ENCODE measurements around the gene FAM98C. TPM values are rescaled to one million over a fixed set of nuclear protein-coding genes. Genes with fewer than 3 reads are reported as not detected.

FAM98C gene
- total RNA-seq, 4 donors from 2014 or later: 8.7 to 27.1 (median 15.9) TPM

- 36 to 55% methylated on average over 4 of the region's 4 CpGs for WGBS, 2 donors (ENCODE audit: low coverage in 1 of 2)
- ATAC-seq: no peak
- Histone ChIP-seq H3K27ac (no peak overlapping the region), H3K9me3 (no peaks in the 10 kb centered on the region), H3K36me3 (no peaks in the 10 kb centered on the region), H3K4me3 (no peak overlapping the region), H3K27me3 (peaks cover 6% of the 10 kb centered on the region), H3K4me1 (no peaks in the 10 kb centered on the region)
- no peak for TF ChIP-seq POLR2AphosphoS5 (IDR thresholded peaks at IDR 0.05)
- no peak for TF ChIP-seq EP300 (IDR thresholded peaks at IDR 0.05)
- TF ChIP-seq POLR2A (IDR thresholded peaks at IDR 0.05): no peak
- no peak for TF ChIP-seq CTCF (IDR thresholded peaks at IDR 0.05)
Measured at GRCh38 chr19:38455031-38455430, 52.1 kb downstream of the FAM98C start.

GRCh38 chr19:38457202-38457601 is 54.3 kb downstream of the FAM98C start:
- Histone ChIP-seq H3K9me3 (no peaks in the 10 kb centered on the region), H3K4me1 (no peaks in the 10 kb centered on the region), H3K27ac (no peak overlapping the region), H3K27me3 (peaks cover 17% of the 10 kb centered on the region), H3K4me3 (no peak overlapping the region), H3K36me3 (no peaks in the 10 kb centered on the region)
- WGBS, 2 donors (ENCODE audit: low coverage in 1 of 2): 55 to 66% methylated on average over 5 of the region's 5 CpGs
- TF ChIP-seq POLR2AphosphoS5 (IDR thresholded peaks at IDR 0.05) (no peak), CTCF (IDR thresholded peaks at IDR 0.05) (no peak), EP300 (IDR thresholded peaks at IDR 0.05) (no peak), POLR2A (IDR thresholded peaks at IDR 0.05) (no peak)
- no peak for ATAC-seq

- H3K4me3 ChIP-seq: no peak overlapping the region
- H3K36me3 ChIP-seq: no peaks in the 10 kb centered on the region
- no peak for TF ChIP-seq POLR2A (IDR thresholded peaks at IDR 0.05)
- ATAC-seq: no peak
- no peak overlapping the region for H3K27ac ChIP-seq
- no peaks in the 10 kb centered on the region for H3K9me3 ChIP-seq
- peaks cover 21% of the 10 kb centered on the region for H3K27me3 ChIP-seq
- 90% methylated on average over 5 of the region's 15 CpGs; no CpG with 5 or more reads in 1 of the 2 donors for WGBS, 2 donors (ENCODE audit: low coverage in 1 of 2)
- no peaks in the 10 kb centered on the region for H3K4me1 ChIP-seq
Measured at GRCh38 chr19:38457690-38458405, 55.0 kb downstream of the FAM98C start.

Other genes starting within 250 kb of the FAM98C start
- gene DPF1, start 178.9 kb upstream of the FAM98C start, total RNA-seq: not detected
- 100 to 1,000 TPM; 226 to 468 (median 332) TPM for gene PPP1R14A, start 146.7 kb upstream of the FAM98C start, total RNA-seq
- 10 to 100 TPM in 2 of 4 donors, 1 to 10 TPM in 2; 2.1 to 51.7 (median 10.9) TPM for gene SPINT2, start 138.5 kb upstream of the FAM98C start, total RNA-seq
- 10 to 100 TPM in 1 of 4 donors, 1 to 10 TPM in 2, not detected in 1; 4.7 to 48.7 (median 7.9) TPM for gene C19orf33, start 98.8 kb upstream of the FAM98C start, total RNA-seq
- 10 to 100 TPM; 14.0 to 20.7 (median 17.1) TPM for gene YIF1B, start 87.1 kb upstream of the FAM98C start, total RNA-seq
- 1 to 10 TPM; 2.3 to 9.3 (median 6.1) TPM for gene KCNK6, start 83.2 kb upstream of the FAM98C start, total RNA-seq
- gene CATSPERG, start 67.3 kb upstream of the FAM98C start, total RNA-seq: 1 to 10 TPM in 3 of 4 donors, under 1 TPM in 1; 0.07 to 4.7 (median 2.6) TPM
- gene PSMD8, start 28.5 kb upstream of the FAM98C start, total RNA-seq: 100 to 1,000 TPM; 161 to 208 (median 171) TPM
- gene GGN, start 15.1 kb upstream of the FAM98C start, total RNA-seq: under 1 TPM in 1 of 4 donors, not detected in 3; 0.12 TPM
- gene SPRED3, start 14.4 kb upstream of the FAM98C start, total RNA-seq: under 1 TPM; 0.05 to 0.81 (median 0.33) TPM
- 1 to 10 TPM; 1.2 to 4.7 (median 4.0) TPM for gene RASGRP4, start 23.1 kb downstream of the FAM98C start, total RNA-seq
- gene RYR1, start 30.6 kb downstream of the FAM98C start, total RNA-seq: 1 to 10 TPM in 3 of 4 donors, under 1 TPM in 1; 0.82 to 1.6 (median 1.5) TPM
- 10 to 100 TPM in 1 of 4 donors, 1 to 10 TPM in 2, under 1 TPM in 1; 0.62 to 16.1 (median 3.1) TPM for gene MAP4K1, start 214.9 kb downstream of the FAM98C start, total RNA-seq
- gene EIF3K, start 216.1 kb downstream of the FAM98C start, total RNA-seq: 100 to 1,000 TPM; 392 to 489 (median 414) TPM
- 100 to 1,000 TPM; 337 to 938 (median 507) TPM for gene ACTN4, start 244.6 kb downstream of the FAM98C start, total RNA-seq

All from gastroesophageal sphincter (tissue), 4 donors.